Mucosa of descending colon (tissue), 3 donors: Measurements from ENCODE around the gene SGCA. TPM values are rescaled to one million over a fixed set of nuclear protein-coding genes. Genes with fewer than 3 reads are reported as not detected.
A peak's percentile ranks its signal among the peaks of the same experiment; 100 is the strongest.

Experiments
- ATAC-seq: fragments of 200-7000 bp; cut with Tn5 transposase; one replicate; pipeline ENCODE4 v1.9.1; 2020; ENCODE audit warnings: mild to moderate bottlenecking, moderate library complexity
- DNase-seq, 3 donors: peaks; one replicate each; pipeline ENCODE4 v3.0.0-alpha.2; 2020
- H3K36me3 ChIP-seq: fragments of 200-600 bp; one replicate; pipeline ENCODE4 v1.8.0; 2021; ENCODE audit warnings: low read depth, mild to moderate bottlenecking
- H3K4me1 ChIP-seq: fragments of 200-600 bp; one replicate; pipeline ENCODE4 v1.8.0; 2021; ENCODE audit warnings: low read depth, mild to moderate bottlenecking
- H3K4me3 ChIP-seq: fragments of 200-600 bp; one replicate; pipeline ENCODE4 v1.8.0; 2021; ENCODE audit warnings: mild to moderate bottlenecking
- H3K9me3 ChIP-seq: fragments of 200-600 bp; one replicate; pipeline ENCODE4 v1.8.0; 2021; ENCODE audit warnings: mild to moderate bottlenecking
- intact Hi-C, 2 donors: fragments of 100-400 bp; cut with DNase I in 1 of 2; cut with micrococcal nuclease in 1 of 2; formaldehyde crosslinking; loops; one replicate each; pipeline versions ENCODE4 v1.11.0 to v1.11.1; 2022; cut with DNase I, micrococcal nuclease
- total RNA-seq, 3 donors: library from RNA; stranded (reverse); fragmentation: NEBNext Ultra II Directional in 2 of 3; extraction: Animal tissue kit (Norgen Biotek cat#: 25700) in 2 of 3; gene quantifications; one replicate each; pipeline versions ENCODE4 v1.2.1 to v1.2.4, GENCODE V29; 2021 to 2023
- TF ChIP-seq, protein P1 (sequence below): fragments of 200-600 bp; IDR thresholded peaks from one replicate; pipeline ENCODE4 v1.8.0; 2022; ENCODE audit warnings: antibody characterized with exemption, mild to moderate bottlenecking
- donor health status: DM: no; HTN: no; CAD: no; lungs with moderate emphysema.
- donor health status: DM: no; HTN: no; CAD: no.
- donor health status: DM: no; HTN: yes; CAD: no.

The SGCA gene
- total RNA-seq, 3 donors from 2014 or later = 0.64 to 30.7 (median 6.8) TPM

GRCh38 chr17:50137042-50137441, 28.8 kb upstream of the SGCA start:
- Histone ChIP-seq H3K4me1 (no peaks in the 10 kb centered on the region), H3K9me3 (no peaks in the 10 kb centered on the region), H3K36me3 (peaks cover 3% of the 10 kb centered on the region), H3K4me3 (no peak overlapping the region)
- intact Hi-C loops = no loop called here
- no peak for DNase-seq
- TF ChIP-seq, protein P1, sequence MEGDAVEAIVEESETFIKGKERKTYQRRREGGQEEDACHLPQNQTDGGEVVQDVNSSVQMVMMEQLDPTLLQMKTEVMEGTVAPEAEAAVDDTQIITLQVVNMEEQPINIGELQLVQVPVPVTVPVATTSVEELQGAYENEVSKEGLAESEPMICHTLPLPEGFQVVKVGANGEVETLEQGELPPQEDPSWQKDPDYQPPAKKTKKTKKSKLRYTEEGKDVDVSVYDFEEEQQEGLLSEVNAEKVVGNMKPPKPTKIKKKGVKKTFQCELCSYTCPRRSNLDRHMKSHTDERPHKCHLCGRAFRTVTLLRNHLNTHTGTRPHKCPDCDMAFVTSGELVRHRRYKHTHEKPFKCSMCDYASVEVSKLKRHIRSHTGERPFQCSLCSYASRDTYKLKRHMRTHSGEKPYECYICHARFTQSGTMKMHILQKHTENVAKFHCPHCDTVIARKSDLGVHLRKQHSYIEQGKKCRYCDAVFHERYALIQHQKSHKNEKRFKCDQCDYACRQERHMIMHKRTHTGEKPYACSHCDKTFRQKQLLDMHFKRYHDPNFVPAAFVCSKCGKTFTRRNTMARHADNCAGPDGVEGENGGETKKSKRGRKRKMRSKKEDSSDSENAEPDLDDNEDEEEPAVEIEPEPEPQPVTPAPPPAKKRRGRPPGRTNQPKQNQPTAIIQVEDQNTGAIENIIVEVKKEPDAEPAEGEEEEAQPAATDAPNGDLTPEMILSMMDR = no peak
- ATAC-seq = no peak

DNA sequence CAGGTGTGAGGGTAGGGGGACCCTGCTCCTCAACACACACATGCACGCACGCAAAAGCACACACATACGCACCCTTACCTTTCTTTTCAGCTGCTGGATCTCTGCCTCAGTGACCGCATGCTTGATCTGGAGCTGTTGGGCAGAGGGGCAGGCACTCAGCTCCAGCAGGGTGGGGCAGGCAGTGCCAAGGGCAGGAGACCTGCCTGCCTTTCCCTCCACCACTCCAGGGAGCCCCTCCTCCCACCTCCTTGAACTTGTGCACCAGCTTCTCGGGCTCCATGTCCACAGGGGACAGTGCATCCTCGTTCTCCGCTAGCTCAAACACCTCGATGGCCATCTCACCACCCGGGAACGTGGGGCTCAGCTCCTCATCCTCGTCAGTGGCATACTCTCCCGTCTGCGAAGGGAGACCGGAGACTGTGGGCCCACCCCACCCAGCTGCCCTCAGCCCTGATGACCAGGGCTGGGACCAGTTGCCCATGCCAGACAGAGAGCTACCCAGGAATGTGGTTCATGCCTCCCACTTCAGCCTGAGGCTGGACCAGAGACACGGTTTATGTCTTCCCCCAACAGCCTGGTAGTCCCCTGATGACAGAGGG, 26.5 kb upstream of the SGCA start:
- no peak overlapping the region for H3K4me3 ChIP-seq
- TF ChIP-seq, protein P1 = no peak
- no peaks in the 10 kb centered on the region for H3K4me1 ChIP-seq
- no peaks in the 10 kb centered on the region for H3K9me3 ChIP-seq
- intact Hi-C loops = no loop called here
- H3K36me3 ChIP-seq = peaks cover 3% of the 10 kb centered on the region
- DNase-seq (no peak), ATAC-seq (no peak)

DNA sequence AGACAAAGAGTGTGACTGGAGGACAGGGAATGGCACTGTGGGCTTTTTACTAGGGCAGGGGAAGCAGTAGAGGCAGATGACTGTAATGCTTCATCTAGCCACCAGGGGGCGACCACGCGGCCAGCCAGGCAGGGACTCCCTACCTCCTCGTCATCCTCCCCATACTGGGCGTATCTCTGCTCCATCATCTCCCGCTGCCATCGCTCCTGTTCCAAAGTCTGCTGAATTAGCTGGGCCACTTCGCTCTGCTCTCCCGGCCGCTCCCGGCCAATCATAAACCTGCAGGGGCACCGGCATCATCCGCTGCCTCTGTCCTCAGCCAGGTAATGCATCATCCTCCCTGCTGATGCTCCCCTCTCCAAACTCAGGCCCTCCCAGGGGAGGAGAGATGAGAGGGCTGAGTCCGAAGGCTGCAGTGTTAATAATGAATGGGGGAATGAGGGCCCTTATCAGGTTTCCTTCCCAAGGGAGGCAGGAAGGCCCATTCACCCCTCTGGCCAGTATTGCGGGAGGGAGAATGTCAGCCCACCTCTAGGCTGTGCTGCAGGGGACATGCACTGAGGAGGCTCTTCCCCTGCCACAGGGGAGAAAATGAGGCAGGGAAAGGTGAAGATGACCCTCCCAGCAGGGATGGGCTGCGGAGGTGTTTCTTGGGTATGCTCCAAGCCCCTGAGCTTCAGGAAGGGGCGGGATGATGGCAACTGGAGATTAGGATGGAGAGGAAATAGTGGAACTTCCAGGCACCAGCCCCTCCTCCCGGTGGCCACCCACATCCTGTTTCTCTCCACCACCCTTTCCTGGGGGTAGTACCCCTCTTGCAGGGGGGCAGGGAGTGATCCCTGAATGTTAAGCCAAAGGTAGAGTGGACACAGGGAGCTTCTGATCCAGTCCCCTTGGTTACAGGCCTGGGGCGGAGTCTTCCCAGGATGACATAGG, 25.6 kb upstream of the SGCA start:
- H3K4me1 ChIP-seq = no peaks in the 10 kb centered on the region
- H3K36me3 ChIP-seq = peaks cover 3% of the 10 kb centered on the region
- H3K4me3 ChIP-seq = no peak overlapping the region
- DNase-seq (peak; percentile 81 to 83 (median 82)), ATAC-seq (peak; percentile 94)
- H3K9me3 ChIP-seq = no peaks in the 10 kb centered on the region
- TF ChIP-seq, protein P1 = peak; percentile 90
- intact Hi-C loops = no loop called here

DNA sequence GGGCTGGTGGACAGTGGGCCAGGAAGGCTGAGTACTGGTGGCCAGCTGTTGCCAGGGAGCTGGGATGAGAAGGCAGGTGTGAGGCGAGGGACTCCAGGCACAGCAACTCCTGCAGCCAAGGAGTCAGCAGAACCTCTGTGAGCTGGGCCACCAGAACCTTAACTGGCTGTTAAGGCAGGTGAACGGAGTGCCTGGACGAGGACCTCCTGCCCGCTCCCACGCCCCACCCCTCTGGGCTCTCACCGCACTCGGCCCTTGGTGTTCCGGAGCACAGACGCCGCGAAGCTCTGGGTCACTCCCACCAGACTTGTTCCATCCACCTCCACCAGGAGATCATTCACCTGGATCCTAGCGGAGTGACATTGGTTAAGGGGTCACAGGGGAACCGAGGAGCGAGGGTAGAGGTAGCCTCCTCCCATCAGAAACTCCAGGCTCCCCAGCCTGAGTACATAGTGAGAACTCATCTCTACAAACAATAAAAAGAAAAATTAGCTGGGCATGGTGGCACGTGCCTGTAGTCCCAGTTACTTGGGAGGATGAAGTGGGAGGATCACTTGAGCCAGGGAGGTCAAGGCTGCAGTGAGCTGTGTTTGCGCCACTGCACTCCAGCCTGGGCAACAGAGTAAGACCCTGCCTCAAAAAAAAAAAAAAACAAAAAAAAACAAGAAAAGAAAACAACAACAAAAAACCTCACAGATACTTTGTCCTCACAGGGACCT, 24.6 kb upstream of the SGCA start:
- no peaks in the 10 kb centered on the region for H3K36me3 ChIP-seq
- TF ChIP-seq, protein P1 = no peak
- no peaks in the 10 kb centered on the region for H3K9me3 ChIP-seq
- no peak overlapping the region for H3K4me3 ChIP-seq
- DNase-seq = no peak
- intact Hi-C loops = no loop called here
- ATAC-seq = no peak
- peaks cover 5% of the 10 kb centered on the region for H3K4me1 ChIP-seq

DNA sequence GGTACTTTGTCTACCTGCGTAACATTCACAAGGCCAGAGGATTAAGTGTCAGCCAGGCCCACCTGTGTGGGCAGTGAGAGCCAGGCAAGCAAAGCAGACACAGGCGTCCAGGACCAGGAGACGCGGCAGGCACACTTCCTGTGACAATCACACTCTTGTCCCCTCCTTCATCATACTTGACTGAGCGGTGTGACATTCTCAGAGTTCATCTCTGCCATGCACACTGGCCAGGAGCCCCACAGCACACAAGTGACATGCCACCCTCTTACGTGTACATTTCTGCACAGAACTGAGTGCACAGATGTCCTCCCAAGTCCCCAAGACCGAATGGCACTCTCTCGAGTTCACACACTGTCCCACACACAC, 24.1 kb upstream of the SGCA start:
- Histone ChIP-seq H3K4me1 (peaks cover 11% of the 10 kb centered on the region), H3K4me3 (no peak overlapping the region), H3K36me3 (no peaks in the 10 kb centered on the region), H3K9me3 (no peaks in the 10 kb centered on the region)
- TF ChIP-seq, protein P1 = no peak
- peak in 1 of 3 donors; percentile 40 for DNase-seq
- intact Hi-C loops = no loop called here
- ATAC-seq = no peak
